Smooth muscle cell (in vitro differentiated cells): ENCODE data around the gene PACS1. TPM values are rescaled to one million over a fixed set of nuclear protein-coding genes. Genes with fewer than 3 reads are reported as not detected.

Experiments used
- DNase-seq: peaks from one replicate; lab custom pipeline; 2025; ENCODE audit not compliant: unreplicated experiment; lab: John Stamatoyannopoulos, UW
- H2AFZ ChIP-seq: fragments of 200-600 bp; sonication (generic); 2 replicates; pipeline ENCODE4 v1.6.0; 2016; ENCODE audit warnings: antibody characterized with exemption, low read depth, mild to moderate bottlenecking
- H3F3A ChIP-seq: fragments of 200-600 bp; sonication (generic); 2 replicates; pipeline ENCODE4 v1.6.0; 2017; ENCODE audit warnings: antibody characterized with exemption, low read depth
- H3K27ac ChIP-seq: fragments of 200-600 bp; sonication (generic); 2 replicates; pipeline ENCODE4 v1.5.1; 2016; ENCODE audit warnings: low read depth, mild to moderate bottlenecking
- H3K27me3 ChIP-seq: fragments of 200-600 bp; sonication (generic); 2 replicates; pipeline ENCODE4 v1.6.1; 2016; ENCODE audit warnings: low read depth, mild to moderate bottlenecking
- H3K36me3 ChIP-seq: fragments of 200-600 bp; sonication (generic); 2 replicates; pipeline ENCODE4 v1.5.1; 2016; ENCODE audit warnings: low read depth
- H3K4me1 ChIP-seq: fragments of 200-600 bp; sonication (generic); 2 replicates; pipeline ENCODE4 v1.5.1; 2016; ENCODE audit warnings: low read depth
- H3K4me2 ChIP-seq: fragments of 200-600 bp; sonication (generic); 2 replicates; pipeline ENCODE4 v1.6.0; 2016; ENCODE audit warnings: mild to moderate bottlenecking
- H3K4me3 ChIP-seq: fragments of 200-600 bp; sonication (generic); 2 replicates; pipeline ENCODE4 v1.5.1; 2016; ENCODE audit warnings: mild to moderate bottlenecking
- H3K79me2 ChIP-seq: fragments of 200-600 bp; sonication (generic); 2 replicates; pipeline ENCODE4 v1.6.0; 2016; ENCODE audit warnings: low read depth, mild to moderate bottlenecking
- H3K9ac ChIP-seq: fragments of 200-600 bp; sonication (generic); 2 replicates; pipeline ENCODE4 v1.6.0; 2016; ENCODE audit warnings: low read depth
- H3K9me3 ChIP-seq: fragments of 200-600 bp; sonication (generic); replicated peaks from 2 replicates; pipeline ENCODE4 v1.5.1; 2016; ENCODE audit warnings: low read depth
- H4K20me1 ChIP-seq: fragments of 200-600 bp; sonication (generic); 2 replicates; pipeline ENCODE4 v1.6.0; 2016; ENCODE audit warnings: low read depth
- CTCF ChIP-seq: fragments of 200-600 bp; sonication (generic); IDR thresholded peaks from 2 replicates; pipeline ENCODE4 v1.5.1; 2017; ENCODE audit warnings: borderline replicate concordance, mild to moderate bottlenecking, antibody characterized with exemption; ENCODE audit not compliant: insufficient read depth, poor library complexity, severe bottlenecking
- WGBS: methylation state at CpG from one replicate; pipeline ENCODE4 v1.1.7; 2016; ENCODE audit warnings: low lambda C conversion rate; 5-methylcytosine and 5-hydroxymethylcytosine counted together
- polyA plus RNA-seq: library from polyadenylated mRNA; unstranded; fragments of >200 nt; fragmentation: Nextera tagmentation; extraction: Ambion mirVana; gene quantifications from 2 replicates; pipeline ENCODE4 v1.2.1, GENCODE V29; 2016
- total RNA-seq: library from RNA; depleted of rRNA; stranded (reverse); fragments of >200 nt; gene quantifications from 2 replicates; pipeline ENCODE4 v1.2.3, GENCODE V29; 2014

PACS1 gene
- total and polyA plus RNA-seq, 2 experiments from 2014 or later: 87.6 to 140 TPM

- no peak overlapping the region for H3K4me2 ChIP-seq
- peaks cover 57% of the 10 kb centered on the region for H3K79me2 ChIP-seq
- 91% methylated on average over 6 of the region's 6 CpGs for WGBS
- H3K9me3 ChIP-seq: no peaks in the 10 kb centered on the region
- H4K20me1 ChIP-seq: peaks cover 11% of the 10 kb centered on the region
- TF ChIP-seq CTCF: no peak
- H3K9ac ChIP-seq: no peak overlapping the region
- no peak overlapping the region for H2AFZ ChIP-seq
- H3K27ac ChIP-seq: no peak overlapping the region
- H3K36me3 ChIP-seq: peaks cover 39% of the 10 kb centered on the region
- H3F3A ChIP-seq: peaks cover 25% of the 10 kb centered on the region
- no peak for DNase-seq
- no peaks in the 10 kb centered on the region for H3K4me1 ChIP-seq
- H3K4me3 ChIP-seq: no peak overlapping the region
- no peaks in the 10 kb centered on the region for H3K27me3 ChIP-seq
These were observed 8.8 kb upstream of the PACS1 start for GRCh38 chr11:66061268-66061667.

- Histone ChIP-seq H3K27me3 (no peaks in the 10 kb centered on the region), H3K9me3 (no peaks in the 10 kb centered on the region), H3K36me3 (peaks cover 32% of the 10 kb centered on the region), H3K4me2 (no peak overlapping the region), H3K9ac (no peak overlapping the region), H4K20me1 (peaks cover 22% of the 10 kb centered on the region), H2AFZ (no peak overlapping the region), H3F3A (peaks cover 37% of the 10 kb centered on the region), H3K4me1 (no peaks in the 10 kb centered on the region), H3K79me2 (peaks cover 54% of the 10 kb centered on the region), H3K4me3 (no peak overlapping the region), H3K27ac (no peak overlapping the region)
- no peak for DNase-seq
- TF ChIP-seq CTCF: no peak
- WGBS: 100% methylated on average over 2 of the region's 2 CpGs
These were observed 7.7 kb upstream of the PACS1 start for GRCh38 chr11:66062408-66062807.

GRCh38 chr11:66063900-66064299 lies 6.2 kb upstream of the PACS1 start:
- Histone ChIP-seq H3K27ac (peak overlapping the region; percentile 22), H3K4me3 (no peak overlapping the region), H3K36me3 (peaks cover 26% of the 10 kb centered on the region), H3K79me2 (peaks cover 53% of the 10 kb centered on the region), H4K20me1 (peaks cover 35% of the 10 kb centered on the region), H3K27me3 (no peaks in the 10 kb centered on the region), H3F3A (peaks cover 44% of the 10 kb centered on the region), H3K9me3 (no peaks in the 10 kb centered on the region), H3K9ac (no peak overlapping the region), H2AFZ (no peak overlapping the region), H3K4me1 (no peaks in the 10 kb centered on the region), H3K4me2 (no peak overlapping the region)
- WGBS: 92% methylated on average over 2 of the region's 2 CpGs
- no peak for TF ChIP-seq CTCF
- no peak for DNase-seq

GRCh38 chr11:66064571-66064970 lies 5.5 kb upstream of the PACS1 start:
- peaks cover 35% of the 10 kb centered on the region for H4K20me1 ChIP-seq
- no peak overlapping the region for H3K4me3 ChIP-seq
- no peak overlapping the region for H2AFZ ChIP-seq
- peaks cover 23% of the 10 kb centered on the region for H3K36me3 ChIP-seq
- WGBS: 100% methylated on average over 1 of the region's 1 CpG
- H3K27me3 ChIP-seq: no peaks in the 10 kb centered on the region
- peaks cover 53% of the 10 kb centered on the region for H3K79me2 ChIP-seq
- peaks cover 44% of the 10 kb centered on the region for H3F3A ChIP-seq
- H3K9ac ChIP-seq: no peak overlapping the region
- H3K4me1 ChIP-seq: peaks cover 5% of the 10 kb centered on the region
- TF ChIP-seq CTCF: no peak
- H3K27ac ChIP-seq: peak overlapping the region; percentile 22
- no peak for DNase-seq
- no peak overlapping the region for H3K4me2 ChIP-seq
- H3K9me3 ChIP-seq: no peaks in the 10 kb centered on the region
